ENCODE results near the gene LDB2.

DNA sequence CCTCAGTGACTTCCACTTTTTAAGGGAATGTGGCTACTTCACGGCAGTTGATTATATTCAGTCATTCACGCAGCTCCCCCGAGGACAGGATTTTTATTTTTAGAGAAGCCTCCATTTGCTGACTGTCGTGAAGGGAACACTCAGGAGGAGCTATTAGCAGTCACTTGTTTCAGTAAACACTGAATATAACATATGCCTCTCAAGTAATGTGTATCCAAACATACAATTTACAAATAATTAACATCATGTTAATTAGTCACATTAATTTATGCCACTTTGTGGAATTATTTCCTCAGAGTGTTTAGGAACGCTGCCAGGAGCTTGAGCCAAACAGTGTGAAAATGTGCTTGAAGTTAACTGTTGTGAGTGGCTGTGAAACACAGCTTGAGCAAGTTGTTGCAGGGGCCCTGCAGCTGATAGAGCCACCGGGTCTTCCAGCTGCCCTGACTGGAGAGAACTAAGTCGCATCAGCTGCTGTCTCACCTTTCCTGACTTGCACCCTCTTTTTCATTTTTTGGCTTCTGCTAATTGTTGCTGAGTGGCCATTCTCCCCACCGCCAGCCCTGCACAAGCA is 245.6 kb downstream of the LDB2 start:
- TF ChIP-seq EZH2 (IDR thresholded peaks at IDR 0.05; ENCODE audit: low read depth, low read length, severe bottlenecking) (no peak), POLR2A (IDR thresholded peaks at IDR 0.05; ENCODE audit: control extremely low read depth in 1 of 2, low read depth in 2 of 2, low read length in 2 of 2) (no peak), RXRA (IDR thresholded peaks at IDR 0.05; ENCODE audit: insufficient read depth, low read depth, low read length) (no peak), SP4 (IDR thresholded peaks at IDR 0.05; ENCODE audit: low read length) (no peak), YY1 (IDR thresholded peaks at IDR 0.05; ENCODE audit: low read depth, low read length) (no peak), ZNF274 (IDR thresholded peaks at IDR 0.05; ENCODE audit: borderline replicate concordance, extremely low read depth, low read length) (no peak), GABPA (IDR thresholded peaks at IDR 0.05; ENCODE audit: borderline replicate concordance, insufficient read depth, low read length) (no peak), EGR1 (IDR thresholded peaks at IDR 0.05; ENCODE audit: borderline replicate concordance, low read depth, low read length) (no peak), SIN3A (conservative IDR thresholded peaks at IDR 0.05 in 1 of 2, IDR thresholded peaks at IDR 0.05 in 1 of 2; ENCODE audit: low read depth in 1 of 2, low read length in 2 of 2) (no peak), BRCA1 (IDR thresholded peaks at IDR 0.05; ENCODE audit: low read depth, low read length) (no peak), TAF1 (IDR thresholded peaks at IDR 0.05; ENCODE audit: low read depth, low read length) (no peak)
- TF ChIP-seq, protein P1, sequence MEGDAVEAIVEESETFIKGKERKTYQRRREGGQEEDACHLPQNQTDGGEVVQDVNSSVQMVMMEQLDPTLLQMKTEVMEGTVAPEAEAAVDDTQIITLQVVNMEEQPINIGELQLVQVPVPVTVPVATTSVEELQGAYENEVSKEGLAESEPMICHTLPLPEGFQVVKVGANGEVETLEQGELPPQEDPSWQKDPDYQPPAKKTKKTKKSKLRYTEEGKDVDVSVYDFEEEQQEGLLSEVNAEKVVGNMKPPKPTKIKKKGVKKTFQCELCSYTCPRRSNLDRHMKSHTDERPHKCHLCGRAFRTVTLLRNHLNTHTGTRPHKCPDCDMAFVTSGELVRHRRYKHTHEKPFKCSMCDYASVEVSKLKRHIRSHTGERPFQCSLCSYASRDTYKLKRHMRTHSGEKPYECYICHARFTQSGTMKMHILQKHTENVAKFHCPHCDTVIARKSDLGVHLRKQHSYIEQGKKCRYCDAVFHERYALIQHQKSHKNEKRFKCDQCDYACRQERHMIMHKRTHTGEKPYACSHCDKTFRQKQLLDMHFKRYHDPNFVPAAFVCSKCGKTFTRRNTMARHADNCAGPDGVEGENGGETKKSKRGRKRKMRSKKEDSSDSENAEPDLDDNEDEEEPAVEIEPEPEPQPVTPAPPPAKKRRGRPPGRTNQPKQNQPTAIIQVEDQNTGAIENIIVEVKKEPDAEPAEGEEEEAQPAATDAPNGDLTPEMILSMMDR (IDR thresholded peaks at IDR 0.05; ENCODE audit: control extremely low read depth in 1 of 3, insufficient read depth in 1 of 3, low read depth in 1 of 3, low read length in 3 of 3) = no peak
- TF ChIP-seq, protein P2, sequence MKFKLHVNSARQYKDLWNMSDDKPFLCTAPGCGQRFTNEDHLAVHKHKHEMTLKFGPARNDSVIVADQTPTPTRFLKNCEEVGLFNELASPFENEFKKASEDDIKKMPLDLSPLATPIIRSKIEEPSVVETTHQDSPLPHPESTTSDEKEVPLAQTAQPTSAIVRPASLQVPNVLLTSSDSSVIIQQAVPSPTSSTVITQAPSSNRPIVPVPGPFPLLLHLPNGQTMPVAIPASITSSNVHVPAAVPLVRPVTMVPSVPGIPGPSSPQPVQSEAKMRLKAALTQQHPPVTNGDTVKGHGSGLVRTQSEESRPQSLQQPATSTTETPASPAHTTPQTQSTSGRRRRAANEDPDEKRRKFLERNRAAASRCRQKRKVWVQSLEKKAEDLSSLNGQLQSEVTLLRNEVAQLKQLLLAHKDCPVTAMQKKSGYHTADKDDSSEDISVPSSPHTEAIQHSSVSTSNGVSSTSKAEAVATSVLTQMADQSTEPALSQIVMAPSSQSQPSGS (IDR thresholded peaks at IDR 0.05; ENCODE audit: low read length) = no peak

Data from H1 (cell line).